ENCODE measurements around the gene TENM4.

TENM4 gene

GRCh38 chr11:79184285-79184684 lies 256.5 kb downstream of the TENM4 start:
- TF ChIP-seq, protein P1, sequence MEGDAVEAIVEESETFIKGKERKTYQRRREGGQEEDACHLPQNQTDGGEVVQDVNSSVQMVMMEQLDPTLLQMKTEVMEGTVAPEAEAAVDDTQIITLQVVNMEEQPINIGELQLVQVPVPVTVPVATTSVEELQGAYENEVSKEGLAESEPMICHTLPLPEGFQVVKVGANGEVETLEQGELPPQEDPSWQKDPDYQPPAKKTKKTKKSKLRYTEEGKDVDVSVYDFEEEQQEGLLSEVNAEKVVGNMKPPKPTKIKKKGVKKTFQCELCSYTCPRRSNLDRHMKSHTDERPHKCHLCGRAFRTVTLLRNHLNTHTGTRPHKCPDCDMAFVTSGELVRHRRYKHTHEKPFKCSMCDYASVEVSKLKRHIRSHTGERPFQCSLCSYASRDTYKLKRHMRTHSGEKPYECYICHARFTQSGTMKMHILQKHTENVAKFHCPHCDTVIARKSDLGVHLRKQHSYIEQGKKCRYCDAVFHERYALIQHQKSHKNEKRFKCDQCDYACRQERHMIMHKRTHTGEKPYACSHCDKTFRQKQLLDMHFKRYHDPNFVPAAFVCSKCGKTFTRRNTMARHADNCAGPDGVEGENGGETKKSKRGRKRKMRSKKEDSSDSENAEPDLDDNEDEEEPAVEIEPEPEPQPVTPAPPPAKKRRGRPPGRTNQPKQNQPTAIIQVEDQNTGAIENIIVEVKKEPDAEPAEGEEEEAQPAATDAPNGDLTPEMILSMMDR (IDR thresholded peaks at IDR 0.05; ENCODE audit: low read depth, low read length, missing control alignments) = no peak
- no peak for DNase-seq (ENCODE audit: low read depth)
- no peak overlapping the region for H3K4me3 ChIP-seq (ENCODE audit: low read depth, low read length)

- H3K4me3 ChIP-seq (ENCODE audit: low read depth, low read length) = no peak overlapping the region
- TF ChIP-seq, protein P1 (IDR thresholded peaks at IDR 0.05; ENCODE audit: low read depth, low read length, missing control alignments) = no peak
- DNase-seq (ENCODE audit: low read depth) = no peak
Observed at GRCh38 chr11:79182794-79183193, 258.0 kb downstream of the TENM4 start.

DNA sequence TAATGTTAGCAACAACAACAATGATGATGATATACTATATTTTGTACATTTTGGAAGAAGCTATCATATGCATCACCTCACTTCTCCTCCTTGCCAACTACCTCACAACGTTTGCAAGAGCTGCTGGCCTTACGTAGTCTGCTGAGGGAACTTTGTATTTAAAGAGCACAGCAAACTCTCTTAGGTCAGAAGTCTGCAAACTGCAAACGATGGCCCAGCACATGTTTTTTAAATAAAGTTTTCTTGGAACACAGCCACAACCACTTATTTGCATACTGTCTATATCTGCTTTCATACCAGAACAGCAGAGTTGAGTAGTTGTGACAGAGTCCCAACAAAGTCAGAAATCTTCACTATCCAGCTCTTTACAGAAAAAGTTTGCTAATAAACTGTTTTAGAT lies 261.7 kb downstream of the TENM4 start:
- no peak overlapping the region for H3K4me3 ChIP-seq (ENCODE audit: low read depth, low read length)
- no peak for DNase-seq (ENCODE audit: low read depth)
- TF ChIP-seq, protein P1 (IDR thresholded peaks at IDR 0.05; ENCODE audit: low read depth, low read length, missing control alignments) = no peak

- no peak overlapping the region for H3K4me3 ChIP-seq (ENCODE audit: low read depth, low read length)
- DNase-seq (ENCODE audit: low read depth) = no peak
- TF ChIP-seq, protein P1 (IDR thresholded peaks at IDR 0.05; ENCODE audit: low read depth, low read length, missing control alignments) = no peak
Observed at GRCh38 chr11:79174045-79175008, 266.5 kb downstream of the TENM4 start.

- no peak for DNase-seq (ENCODE audit: low read depth)
- TF ChIP-seq, protein P1 (IDR thresholded peaks at IDR 0.05; ENCODE audit: low read depth, low read length, missing control alignments) = no peak
- H3K4me3 ChIP-seq (ENCODE audit: low read depth, low read length) = no peak overlapping the region
Observed at GRCh38 chr11:79173615-79174014, 267.2 kb downstream of the TENM4 start.

GRCh38 chr11:79170321-79170720 lies 270.5 kb downstream of the TENM4 start:
- H3K4me3 ChIP-seq (ENCODE audit: low read depth, low read length) = no peak overlapping the region
- TF ChIP-seq, protein P1 (IDR thresholded peaks at IDR 0.05; ENCODE audit: low read depth, low read length, missing control alignments) = no peak
- no peak for DNase-seq (ENCODE audit: low read depth)
